DOHH2 (cell line): ENCODE results near the gene LRRC3B.

Experiments
- H3F3A ChIP-seq: fragments of 200-600 bp; sonication (generic), shearing (Covaris generic); 2 replicates; pipeline ENCODE4 v1.6.0; 2016; ENCODE audit warnings: antibody characterized with exemption, mild to moderate bottlenecking; ENCODE audit not compliant: control insufficient read depth, insufficient read depth
- H3K27ac ChIP-seq: fragments of 200-600 bp; sonication (generic); 2 replicates; pipeline ENCODE4 v1.5.1; 2014; ENCODE audit warnings: low read depth, mild to moderate bottlenecking, low read length, moderate library complexity
- H3K27me3 ChIP-seq: fragments of 200-600 bp; sonication (generic); 2 replicates; pipeline ENCODE4 v1.6.1; 2014; ENCODE audit warnings: mild to moderate bottlenecking, low read length, mixed read lengths; ENCODE audit not compliant: control insufficient read depth
- H3K36me3 ChIP-seq: fragments of 200-600 bp; sonication (generic); 2 replicates; pipeline ENCODE4 v1.6.1; 2014; ENCODE audit warnings: mild to moderate bottlenecking, low read length, moderate library complexity, mixed read lengths; ENCODE audit not compliant: control insufficient read depth
- H3K4me1 ChIP-seq: fragments of 200-600 bp; sonication (generic); 2 replicates; pipeline ENCODE4 v1.6.1; 2014; ENCODE audit warnings: mild to moderate bottlenecking, low read length, mixed read lengths; ENCODE audit not compliant: control insufficient read depth
- H3K4me2 ChIP-seq: fragments of 200-600 bp; sonication (generic); 2 replicates; pipeline ENCODE4 v1.6.0; 2014; ENCODE audit warnings: mild to moderate bottlenecking, low read length, moderate library complexity
- H3K4me3 ChIP-seq: fragments of 200-600 bp; sonication (generic); 2 replicates; pipeline ENCODE4 v1.5.1; 2014; ENCODE audit warnings: mild to moderate bottlenecking, low read length, mixed read lengths
- H3K79me2 ChIP-seq: fragments of 200-600 bp; sonication (generic); 2 replicates; pipeline ENCODE4 v1.6.1; 2014; ENCODE audit warnings: mild to moderate bottlenecking, low read length, mixed read lengths; ENCODE audit not compliant: control insufficient read depth
- H3K9me2 ChIP-seq: fragments of 200-600 bp; sonication (generic); replicated peaks from 2 replicates; pipeline ENCODE4 v1.6.1; 2014; ENCODE audit warnings: mild to moderate bottlenecking, low read length, mixed read lengths; ENCODE audit not compliant: control insufficient read depth
- H3K9me3 ChIP-seq: fragments of 200-600 bp; sonication (generic); 2 replicates; pipeline ENCODE4 v1.6.1; 2014; ENCODE audit warnings: antibody characterized with exemption, low read length, mixed read lengths; ENCODE audit not compliant: control insufficient read depth, insufficient read depth
- H4K20me1 ChIP-seq: fragments of 200-600 bp; sonication (generic); 2 replicates; pipeline ENCODE4 v1.6.0; 2014; ENCODE audit warnings: low read depth, mild to moderate bottlenecking, antibody characterized with exemption, low read length, moderate library complexity; ENCODE audit not compliant: control insufficient read depth, insufficient read depth
- CTCF ChIP-seq: fragments of 200-600 bp; sonication (generic); IDR thresholded peaks from one replicate; pipeline ENCODE4 v1.5.1; 2014; ENCODE audit warnings: antibody characterized with exemption, mild to moderate bottlenecking, low read depth, low read length; ENCODE audit not compliant: poor library complexity, severe bottlenecking
- EZH2phosphoT487 ChIP-seq: fragments of 200-600 bp; sonication (generic); IDR thresholded peaks from 2 replicates; pipeline ENCODE4 v1.6.1; 2017; ENCODE audit warnings: borderline replicate concordance, mild to moderate bottlenecking, antibody characterized with exemption, low read length, moderate library complexity, mixed read lengths

LRRC3B gene

DNA sequence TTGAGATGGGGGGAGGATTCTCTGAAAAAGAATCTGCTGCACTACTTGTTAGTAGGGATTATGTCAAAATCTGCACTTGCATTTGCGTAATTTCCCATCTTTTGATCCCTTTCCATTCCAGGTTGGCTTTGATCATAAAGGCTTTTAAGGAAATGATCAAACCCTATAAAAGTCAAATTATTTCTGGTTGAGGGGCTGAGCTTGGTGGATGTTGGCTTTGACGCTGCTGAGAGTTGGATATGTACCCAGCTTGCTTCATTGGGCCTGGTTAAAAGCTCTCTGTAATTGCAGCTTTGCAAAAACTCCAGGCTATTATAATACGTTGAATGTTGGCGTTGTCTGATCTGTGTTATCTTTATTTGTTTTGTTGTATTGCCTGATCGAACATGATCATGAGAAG is 12.0 kb downstream of the LRRC3B start:
- Histone ChIP-seq H3K79me2 (no peaks in the 10 kb centered on the region), H3F3A (no peaks in the 10 kb centered on the region), H3K27ac (no peak overlapping the region), H3K9me2 (no peaks in the 10 kb centered on the region), H3K36me3 (no peaks in the 10 kb centered on the region), H3K27me3 (no peaks in the 10 kb centered on the region), H3K4me2 (no peak overlapping the region), H3K4me3 (no peak overlapping the region), H3K4me1 (no peaks in the 10 kb centered on the region), H3K9me3 (no peaks in the 10 kb centered on the region), H4K20me1 (no peaks in the 10 kb centered on the region)
- TF ChIP-seq CTCF (no peak), EZH2phosphoT487 (no peak)

GRCh38 chr3:26636096-26636727 is 13.6 kb downstream of the LRRC3B start:
- H3K9me2 ChIP-seq: no peaks in the 10 kb centered on the region
- no peaks in the 10 kb centered on the region for H3F3A ChIP-seq
- H4K20me1 ChIP-seq: no peaks in the 10 kb centered on the region
- no peaks in the 10 kb centered on the region for H3K4me1 ChIP-seq
- no peak overlapping the region for H3K4me2 ChIP-seq
- H3K27ac ChIP-seq: no peak overlapping the region
- no peak for TF ChIP-seq EZH2phosphoT487
- TF ChIP-seq CTCF: no peak
- H3K9me3 ChIP-seq: no peaks in the 10 kb centered on the region
- no peak overlapping the region for H3K4me3 ChIP-seq
- no peaks in the 10 kb centered on the region for H3K27me3 ChIP-seq
- H3K79me2 ChIP-seq: no peaks in the 10 kb centered on the region
- no peaks in the 10 kb centered on the region for H3K36me3 ChIP-seq

GRCh38 chr3:26637698-26638097 is 15.1 kb downstream of the LRRC3B start:
- Histone ChIP-seq H3K27ac (no peak overlapping the region), H3K9me2 (no peaks in the 10 kb centered on the region), H3K4me1 (no peaks in the 10 kb centered on the region), H3K79me2 (no peaks in the 10 kb centered on the region), H4K20me1 (no peaks in the 10 kb centered on the region), H3K9me3 (no peaks in the 10 kb centered on the region), H3K4me2 (no peak overlapping the region), H3F3A (no peaks in the 10 kb centered on the region), H3K27me3 (no peaks in the 10 kb centered on the region), H3K4me3 (no peak overlapping the region), H3K36me3 (no peaks in the 10 kb centered on the region)
- no peak for TF ChIP-seq CTCF
- no peak for TF ChIP-seq EZH2phosphoT487
